Stomach (tissue), 4 donors: ENCODE results near the gene CENPN.

Experiments
- CTCF ChIP-seq, 7 experiments: fragments of 450-650 bp in 4 of 7; fragments of 200-600 bp in 3 of 7; sonication (generic) in 3 of 7; IDR thresholded peaks; one replicate each; pipeline ENCODE4 v1.5.1; 2016 to 2019; ENCODE audit warnings: antibody characterized with exemption in 7 of 7, control low read depth in 2 of 7, mild to moderate bottlenecking in 1 of 7
- EP300 ChIP-seq: sonication (generic); formaldehyde crosslinking; IDR thresholded peaks from one replicate; pipeline ENCODE4 v1.6.1; 2017; ENCODE audit warnings: antibody characterized with exemption
- POLR2A ChIP-seq, 4 donors: fragments of 450-650 bp; IDR thresholded peaks; one replicate each; pipeline ENCODE4 v1.6.1; 2016; ENCODE audit warnings: antibody characterized with exemption in 4 of 4, control low read depth in 2 of 4, mild to moderate bottlenecking in 1 of 4, moderate library complexity in 1 of 4

- TF ChIP-seq CTCF (IDR thresholded peaks at IDR 0.05), result no peak
- TF ChIP-seq EP300, result no peak
- TF ChIP-seq POLR2A (IDR thresholded peaks at IDR 0.05), result no peak
These were observed 14.2 kb upstream of the CENPN start for GRCh38 chr16:80992676-80993293.
